H9 (cell line): ENCODE data around the gene MON1A. TPM values are rescaled to one million over a fixed set of nuclear protein-coding genes. Genes with fewer than 3 reads are reported as not detected.
"Not testable (repeated sequence)": the region's sequence is repeated elsewhere in the genome, so short reads cannot be mapped to it uniquely, and the experiment has no call there.

Experiments used
- DNase-seq: peaks from one replicate; pipeline ENCODE4 v3.0.0-alpha.2; 2017
- H2AFZ ChIP-seq: one replicate; pipeline ENCODE4 v1.6.1; 2013; ENCODE audit warnings: mild to moderate bottlenecking, low read length, control low read depth, moderate library complexity
- H2AK5ac ChIP-seq: 2 replicates; pipeline ENCODE4 v1.6.1; 2013; ENCODE audit warnings: low read length, control low read depth, mixed read lengths; ENCODE audit not compliant: insufficient read length
- H2BK120ac ChIP-seq: one replicate; pipeline ENCODE4 v1.6.1; 2013; ENCODE audit warnings: low read depth, mild to moderate bottlenecking, low read length, control low read depth, inconsistent platforms; ENCODE audit not compliant: poor library complexity, severe bottlenecking
- H2BK12ac ChIP-seq: 2 replicates; pipeline ENCODE4 v1.6.1; 2013; ENCODE audit warnings: low read length, control low read depth, mixed read lengths, low read depth; ENCODE audit not compliant: insufficient read length
- H2BK15ac ChIP-seq: 2 replicates; pipeline ENCODE4 v1.6.1; 2013; ENCODE audit warnings: low read depth, low read length, control low read depth
- H2BK20ac ChIP-seq: one replicate; pipeline ENCODE4 v1.6.1; 2013; ENCODE audit warnings: low read depth, mild to moderate bottlenecking, low read length, control low read depth, inconsistent platforms; ENCODE audit not compliant: poor library complexity, severe bottlenecking
- H2BK5ac ChIP-seq: 2 replicates; pipeline ENCODE4 v1.6.1; 2013; ENCODE audit warnings: low read length, control low read depth, mixed read lengths; ENCODE audit not compliant: insufficient read length
- H3K14ac ChIP-seq: 2 replicates; pipeline ENCODE4 v1.6.1; 2013; ENCODE audit warnings: low read length, control low read depth; ENCODE audit not compliant: insufficient read depth
- H3K18ac ChIP-seq: 2 replicates; pipeline ENCODE4 v1.6.1; 2013; ENCODE audit warnings: low read depth, mild to moderate bottlenecking, mixed read lengths, low read length, control low read depth; ENCODE audit not compliant: insufficient read length
- H3K23ac ChIP-seq: 2 replicates; pipeline ENCODE4 v1.6.1; 2013; ENCODE audit warnings: low read length, control low read depth, mixed read lengths, low read depth; ENCODE audit not compliant: insufficient read length
- H3K23me2 ChIP-seq: 2 replicates; pipeline ENCODE4 v1.6.1; 2013; ENCODE audit warnings: low read depth, mild to moderate bottlenecking, mixed read lengths, low read length, control low read depth; ENCODE audit not compliant: insufficient read length, poor library complexity, severe bottlenecking
- H3K27ac ChIP-seq: 2 replicates; pipeline ENCODE4 v1.5.1; 2013; ENCODE audit warnings: low read length, control low read depth, mixed read lengths, low read depth; ENCODE audit not compliant: insufficient read length
- H3K27me3 ChIP-seq: 2 replicates; pipeline ENCODE4 v1.6.1; 2013; ENCODE audit warnings: low read length, control low read depth, inconsistent platforms; ENCODE audit not compliant: insufficient read depth
- H3K4ac ChIP-seq: 2 replicates; pipeline ENCODE4 v1.6.1; 2013; ENCODE audit warnings: low read depth, mild to moderate bottlenecking, control low read depth, inconsistent platforms, low read length, moderate library complexity
- H3K4me1 ChIP-seq: 2 replicates; pipeline ENCODE4 v1.6.1; 2013; ENCODE audit warnings: low read length, control low read depth, inconsistent platforms; ENCODE audit not compliant: insufficient read depth
- H3K4me2 ChIP-seq: 2 replicates; pipeline ENCODE4 v1.6.1; 2013; ENCODE audit warnings: low read length, control low read depth, mixed read lengths; ENCODE audit not compliant: insufficient read length, insufficient read depth
- H3K56ac ChIP-seq: 2 replicates; pipeline ENCODE4 v1.6.1; 2013; ENCODE audit warnings: low read depth, mild to moderate bottlenecking, mixed read lengths, low read length, control low read depth; ENCODE audit not compliant: insufficient read length
- H3K79me1 ChIP-seq: 2 replicates; pipeline ENCODE4 v1.6.1; 2013; ENCODE audit warnings: low read depth, mild to moderate bottlenecking, moderate library complexity, low read length, control low read depth, inconsistent platforms; ENCODE audit not compliant: insufficient read depth, poor library complexity, severe bottlenecking
- H3K79me2 ChIP-seq: 2 replicates; pipeline ENCODE4 v1.6.1; 2013; ENCODE audit warnings: low read length, control low read depth, inconsistent platforms; ENCODE audit not compliant: insufficient read depth
- H3K9ac ChIP-seq: 2 replicates; pipeline ENCODE4 v1.6.1; 2013; ENCODE audit warnings: low read length, control low read depth, mixed read lengths; ENCODE audit not compliant: insufficient read length; ENCODE audit errors: extremely low read depth
- H3K9me3 ChIP-seq: one replicate; pipeline ENCODE4 v1.6.1; 2013; ENCODE audit warnings: low read depth, low read length, inconsistent platforms; ENCODE audit not compliant: control insufficient read depth
- H3T11ph ChIP-seq: one replicate; pipeline ENCODE4 v1.6.1; 2013; ENCODE audit warnings: mild to moderate bottlenecking, low read length, control low read depth, inconsistent platforms
- H4K20me1 ChIP-seq: one replicate; pipeline ENCODE4 v1.6.1; 2013; ENCODE audit not compliant: control insufficient read depth, insufficient read length, insufficient read depth
- H4K5ac ChIP-seq: 2 replicates; pipeline ENCODE4 v1.6.1; 2013; ENCODE audit warnings: low read depth, mild to moderate bottlenecking, mixed read lengths, low read length, control low read depth; ENCODE audit not compliant: insufficient read length
- H4K8ac ChIP-seq: replicated peaks from 2 replicates; pipeline ENCODE4 v1.6.1; 2013; ENCODE audit warnings: low read length, control low read depth, mixed read lengths, low read depth; ENCODE audit not compliant: insufficient read length
- H4K91ac ChIP-seq: 2 replicates; pipeline ENCODE4 v1.6.1; 2013; ENCODE audit warnings: low read depth, mild to moderate bottlenecking, moderate library complexity, mixed read lengths, low read length, control low read depth; ENCODE audit not compliant: insufficient read length
- H3K27ac Mint-ChIP-seq, 3 experiments: 2 replicates in 2 of 3; 3 replicates in 1 of 3; pipeline ENCODE4 v1.8.0; 2020 to 2021; ENCODE audit warnings: mixed read lengths in 3 of 3, mild to moderate bottlenecking in 1 of 3, moderate library complexity in 1 of 3
- H3K27me3 Mint-ChIP-seq: 2 replicates; pipeline ENCODE4 v1.8.0; 2021; ENCODE audit warnings: low read depth, mild to moderate bottlenecking, moderate library complexity, mixed read lengths
- H3K36me3 Mint-ChIP-seq, 3 experiments: 2 replicates in 2 of 3; 3 replicates in 1 of 3; pipeline ENCODE4 v1.8.0; 2020 to 2021; ENCODE audit warnings: low read depth in 3 of 3, mixed read lengths in 3 of 3; ENCODE audit not compliant: insufficient read depth in 1 of 3
- H3K4me1 Mint-ChIP-seq, 2 experiments: 2 replicates each; pipeline ENCODE4 v1.8.0; 2020; ENCODE audit warnings: mixed read lengths in 2 of 2
- H3K4me3 Mint-ChIP-seq, 2 experiments: 2 replicates in 1 of 2; 3 replicates in 1 of 2; pipeline ENCODE4 v1.8.0; 2020 to 2021; ENCODE audit warnings: mild to moderate bottlenecking in 2 of 2, mixed read lengths in 2 of 2, moderate library complexity in 1 of 2
- H3K9me3 Mint-ChIP-seq, 2 experiments: 2 replicates in 1 of 2; 3 replicates in 1 of 2; pipeline ENCODE4 v1.8.0; 2020; ENCODE audit warnings: mild to moderate bottlenecking in 2 of 2, mixed read lengths in 2 of 2, moderate library complexity in 1 of 2
- CTCF ChIP-seq: fragments of 200-600 bp; sonication (generic); conservative IDR thresholded peaks from 3 replicates; pipeline ENCODE4 v1.8.0; 2021; ENCODE audit warnings: antibody characterized with exemption, mild to moderate bottlenecking
- WGBS: extraction: QIAGEN DNeasy Blood & Tissue Kit; methylation state at CpG from one replicate; pipeline ENCODE4 v1.1.7; 2013; ENCODE audit warnings: missing lambda C conversion rate, low lambda C conversion rate, mixed read lengths; ENCODE audit not compliant: insufficient read length; ENCODE audit errors: extremely low coverage; 5-methylcytosine and 5-hydroxymethylcytosine counted together
- total RNA-seq: library from RNA; stranded (reverse); gene quantifications from 2 replicates; pipeline ENCODE4 v1.2.1, GENCODE V29; 2021

MON1A gene
- total RNA-seq, 1 experiment from 2014 or later: 10.0 TPM

- Histone ChIP-seq H4K5ac (no peak overlapping the region), H3K27me3 (no peaks in the 10 kb centered on the region), H3K18ac (no peak overlapping the region), H4K91ac (no peak overlapping the region), H3K4ac (no peak overlapping the region), H3T11ph (no peak overlapping the region), H3K9me3 (no peaks in the 10 kb centered on the region), H2AFZ (no peak overlapping the region), H3K79me2 (peaks cover 9% of the 10 kb centered on the region; the same call in 1 of the 2 replicates), H3K14ac (no peak overlapping the region), H2AK5ac (no peak overlapping the region), H4K8ac (no peak overlapping the region), H3K4me2 (no peak overlapping the region), H3K27ac (no peak overlapping the region), H3K56ac (no peak overlapping the region), H2BK5ac (no peak overlapping the region), H4K20me1 (no peaks in the 10 kb centered on the region), H3K23ac (no peak overlapping the region), H2BK12ac (no peak overlapping the region), H3K4me1 (no peaks in the 10 kb centered on the region), H3K79me1 (no peaks in the 10 kb centered on the region), H2BK15ac (no peak overlapping the region), H3K23me2 (peaks cover 3% of the 10 kb centered on the region), H3K9ac (no peak overlapping the region), H2BK20ac (no peak overlapping the region), H2BK120ac (no peak overlapping the region)
- Mint-ChIP-seq H3K4me3 (no peak overlapping the region), H3K27ac (no peak overlapping the region), H3K27me3 (no peaks in the 10 kb centered on the region), H3K36me3 (peaks cover 0 to 3% (median 2%) of the 10 kb centered on the region in 3 experiments; a peak in 3 of 7 replicates), H3K9me3 (no peaks in the 10 kb centered on the region), H3K4me1 (peaks cover 4 to 9% of the 10 kb centered on the region in 2 experiments)
- TF ChIP-seq CTCF: no peak
- no peak for DNase-seq
- whole genome bisulfite sequencing: no CpG with 5 or more reads among the region's 3 CpGs
Measured at GRCh38 chr3:49937090-49937489, 7.5 kb upstream of the MON1A start.

DNA sequence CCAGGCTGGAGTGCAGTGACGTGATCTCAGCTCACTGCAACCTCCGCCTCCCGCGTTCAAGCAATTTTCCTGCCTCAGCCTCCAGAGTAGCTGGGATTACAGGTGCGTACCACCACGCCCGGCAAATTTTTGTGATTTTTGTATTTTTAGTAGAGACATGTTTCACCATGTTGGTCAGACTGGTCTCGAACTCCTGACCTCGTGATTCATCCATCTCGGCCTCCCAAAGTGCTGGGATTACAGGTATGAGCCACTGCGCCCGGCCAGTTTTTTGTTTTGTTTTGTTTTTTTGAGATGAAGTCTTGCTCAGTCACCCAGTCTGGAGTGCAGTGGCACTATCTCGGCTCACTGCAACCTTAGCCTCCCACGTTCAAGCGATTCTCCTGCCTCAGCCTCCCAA, 2.7 kb upstream of the MON1A start:
- H2AFZ ChIP-seq: not testable (repeated sequence)

More for the DNA sequence above, 2.7 kb upstream of the MON1A start:
- not testable (repeated sequence) for H3K56ac ChIP-seq, H3K36me3 Mint-ChIP-seq, H3K79me1 ChIP-seq, H2BK15ac ChIP-seq, H2BK20ac ChIP-seq, H3K27me3 Mint-ChIP-seq, H3K9me3 ChIP-seq, H3T11ph ChIP-seq, H3K23ac ChIP-seq, H2BK12ac ChIP-seq, H3K27ac ChIP-seq, H3K4me2 ChIP-seq, H3K23me2 ChIP-seq, H4K91ac ChIP-seq, H4K20me1 ChIP-seq, H3K4me1 ChIP-seq, H3K14ac ChIP-seq, H3K9me3 Mint-ChIP-seq, H3K79me2 ChIP-seq, H3K4me3 Mint-ChIP-seq, H4K8ac ChIP-seq, H2BK120ac ChIP-seq, H3K27ac Mint-ChIP-seq, H3K4ac ChIP-seq, DNase-seq, H3K18ac ChIP-seq, H2AK5ac ChIP-seq, H4K5ac ChIP-seq, H2BK5ac ChIP-seq, H3K9ac ChIP-seq, H3K27me3 ChIP-seq
- peaks cover 19 to 20% of the 10 kb centered on the region in 2 experiments for H3K4me1 Mint-ChIP-seq
- WGBS: no CpG with 5 or more reads among the region's 15 CpGs
